Measurements from ENCODE around the gene IFT43.

Gene IFT43

DNA sequence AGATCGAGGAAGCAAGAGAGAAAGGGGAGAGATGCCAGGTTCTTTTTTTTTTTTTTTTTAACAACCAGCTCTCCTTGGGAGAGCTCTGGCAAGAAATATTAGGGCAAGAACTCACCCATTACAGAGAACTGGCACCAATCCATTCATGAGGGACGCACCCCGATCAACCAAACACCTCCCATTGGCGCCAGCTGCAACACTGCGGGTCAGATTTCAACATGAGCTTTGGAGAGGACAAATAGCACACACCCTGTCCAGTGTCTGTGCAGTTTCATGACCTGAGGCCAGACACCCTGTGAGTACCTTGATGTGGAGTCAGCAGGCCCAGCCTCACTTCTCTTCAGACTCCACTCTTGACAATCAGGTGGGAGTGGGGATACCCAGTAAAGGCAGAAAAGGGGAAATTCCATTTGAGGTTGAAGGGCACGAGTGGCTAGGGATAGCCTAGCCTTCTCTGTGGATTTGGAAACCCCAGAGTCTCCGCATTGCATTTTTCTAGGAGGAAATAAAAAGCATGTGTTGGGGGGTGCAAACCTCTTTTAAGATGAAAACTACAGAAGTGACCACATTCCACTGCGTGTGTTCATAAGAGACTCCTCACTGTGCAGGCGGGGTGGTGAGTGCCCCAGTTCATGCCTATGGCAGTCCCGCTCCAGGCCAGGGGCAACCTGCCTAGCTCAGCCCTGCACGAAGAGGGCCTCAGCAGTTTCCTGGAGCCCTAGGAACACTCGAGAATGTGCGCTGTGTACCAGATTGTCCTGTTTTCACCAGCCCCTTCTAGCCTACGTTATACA is 123.7 kb downstream of the IFT43 start:
- no peak for DNase-seq (ENCODE audit: low read depth in 2 of 2)

DNA sequence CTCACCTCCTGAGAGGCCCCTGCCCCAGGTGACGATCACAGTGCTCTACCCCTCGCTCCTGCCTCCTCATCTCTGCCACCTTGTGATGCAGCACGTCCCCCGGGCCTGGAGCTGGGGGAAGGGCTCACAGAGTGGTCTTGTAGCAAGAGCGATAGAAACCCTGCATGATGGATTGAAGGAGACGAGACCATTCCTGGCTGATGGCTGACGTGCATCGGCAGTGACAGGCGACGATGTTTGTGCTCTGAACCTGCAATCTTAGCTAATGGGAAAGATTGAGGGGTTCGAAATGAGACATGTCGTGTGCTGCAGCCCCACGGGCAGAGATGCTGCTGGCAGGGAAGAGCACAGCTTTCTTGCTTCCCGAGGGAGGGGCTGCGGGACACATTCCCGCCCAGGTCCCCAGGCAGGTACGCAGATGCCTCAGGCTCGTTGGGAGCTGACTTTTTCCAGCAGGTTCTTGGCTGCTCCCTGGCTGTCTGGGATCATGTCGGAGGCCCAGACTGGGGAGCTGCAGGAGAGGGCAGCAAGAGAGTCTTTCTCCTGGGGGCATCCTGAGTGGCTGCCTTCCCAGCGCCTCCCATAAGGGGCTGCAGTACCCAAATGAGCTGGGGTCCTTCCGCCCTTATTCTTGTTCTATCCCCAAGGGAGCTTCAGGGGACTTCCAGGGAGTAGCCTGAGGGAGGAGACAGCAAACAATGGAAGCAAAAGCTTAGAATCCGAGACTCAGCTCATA is 127.5 kb downstream of the IFT43 start:
- no peak for DNase-seq (ENCODE audit: low read depth in 2 of 2)

DNA sequence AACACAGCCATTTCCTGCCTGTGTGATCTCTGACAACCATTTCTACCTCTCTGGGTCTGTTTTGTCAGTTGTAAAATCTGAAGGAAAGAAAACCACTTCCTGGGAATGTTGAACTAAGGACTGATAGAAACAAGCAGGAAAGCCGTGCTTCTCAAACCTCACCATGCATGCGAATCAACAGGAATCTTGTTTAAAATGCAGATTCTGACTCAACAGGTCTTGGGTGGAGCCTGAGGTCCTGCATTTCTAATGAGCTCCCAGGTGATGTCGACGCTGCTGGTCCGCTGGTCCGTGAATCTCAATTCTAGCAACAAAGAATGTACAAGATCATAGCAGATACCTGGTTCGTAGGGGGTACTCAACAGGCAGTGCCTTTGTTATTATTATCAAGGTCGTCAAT is 128.1 kb downstream of the IFT43 start:
- no peak for DNase-seq (ENCODE audit: low read depth in 2 of 2)

DNA sequence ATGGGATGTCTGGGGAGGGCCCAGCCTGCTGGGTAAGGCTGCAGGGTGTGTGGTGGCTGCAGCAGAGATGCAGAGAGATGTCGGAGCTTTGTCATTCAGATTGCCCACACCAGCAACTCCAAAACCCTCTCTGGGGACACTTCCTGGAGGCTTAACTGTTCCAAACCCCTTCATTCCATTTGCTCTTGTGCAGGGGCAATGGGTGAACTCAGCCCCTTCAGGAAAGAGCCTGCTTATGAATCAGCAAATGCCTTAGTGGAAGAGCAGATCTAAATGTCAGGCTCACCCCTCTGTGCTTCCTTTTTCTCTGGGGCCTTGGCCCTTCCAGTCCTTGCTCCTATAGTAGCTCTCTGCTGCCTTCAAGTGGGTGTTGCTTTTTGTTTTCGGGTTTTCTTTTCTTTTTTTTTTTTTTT is 129.5 kb downstream of the IFT43 start:
- DNase-seq (ENCODE audit: low read depth in 2 of 2): no peak

DNA sequence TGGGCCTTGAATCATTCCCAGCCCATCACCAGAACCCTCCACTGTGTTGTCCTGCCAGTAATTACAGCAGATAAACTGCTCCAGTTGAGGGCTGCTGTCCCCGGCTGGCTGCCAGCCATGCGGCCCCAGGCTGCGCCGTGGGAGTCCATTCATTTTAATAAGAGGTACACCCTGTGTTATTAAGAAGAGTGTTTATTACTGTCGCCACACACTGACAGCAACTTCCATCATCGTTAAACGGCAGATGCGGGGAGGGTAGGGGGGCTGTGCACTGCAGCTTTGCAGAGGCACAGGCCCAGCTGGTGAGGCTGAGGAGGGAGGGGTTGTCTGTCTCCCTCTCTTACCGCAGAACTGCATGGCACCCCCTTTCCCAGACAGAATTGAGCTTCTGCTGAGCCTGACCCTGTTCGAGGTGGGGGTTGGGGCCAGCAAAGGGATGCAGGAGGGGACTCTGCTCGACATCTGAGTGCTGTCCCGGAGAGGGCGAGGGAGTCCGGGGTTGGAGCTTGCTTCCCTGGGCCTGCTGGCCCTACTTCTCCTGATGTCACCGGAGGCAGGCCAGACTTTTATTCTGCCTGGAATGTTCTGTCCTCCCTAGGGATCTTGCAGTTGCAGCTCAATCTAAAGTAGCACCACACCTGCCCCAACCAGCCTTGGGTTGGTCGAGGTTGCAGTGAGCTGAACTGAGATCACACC is 132.4 kb downstream of the IFT43 start:
- DNase-seq (ENCODE audit: low read depth in 2 of 2): no peak

DNA sequence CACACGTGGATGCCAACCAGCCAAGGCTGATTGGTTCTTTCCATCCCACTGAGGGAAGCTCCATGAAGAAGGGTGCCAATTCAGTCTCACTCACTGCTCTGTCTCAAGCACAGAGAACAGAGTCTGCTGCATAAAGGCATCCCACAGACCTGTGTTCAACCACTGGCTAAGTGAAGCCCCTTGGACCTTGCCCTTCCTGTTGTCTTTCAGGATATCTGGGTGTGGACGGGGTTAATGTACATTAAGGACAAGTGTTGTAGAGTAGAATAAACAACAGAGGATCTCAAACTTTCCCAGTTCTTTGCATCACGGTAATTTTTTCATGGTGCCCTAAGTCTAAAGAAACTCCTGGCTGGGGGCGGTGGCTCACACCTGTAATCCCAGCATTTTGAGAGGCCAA is 133.0 kb downstream of the IFT43 start:
- no peak for DNase-seq (ENCODE audit: low read depth in 2 of 2)

DNA sequence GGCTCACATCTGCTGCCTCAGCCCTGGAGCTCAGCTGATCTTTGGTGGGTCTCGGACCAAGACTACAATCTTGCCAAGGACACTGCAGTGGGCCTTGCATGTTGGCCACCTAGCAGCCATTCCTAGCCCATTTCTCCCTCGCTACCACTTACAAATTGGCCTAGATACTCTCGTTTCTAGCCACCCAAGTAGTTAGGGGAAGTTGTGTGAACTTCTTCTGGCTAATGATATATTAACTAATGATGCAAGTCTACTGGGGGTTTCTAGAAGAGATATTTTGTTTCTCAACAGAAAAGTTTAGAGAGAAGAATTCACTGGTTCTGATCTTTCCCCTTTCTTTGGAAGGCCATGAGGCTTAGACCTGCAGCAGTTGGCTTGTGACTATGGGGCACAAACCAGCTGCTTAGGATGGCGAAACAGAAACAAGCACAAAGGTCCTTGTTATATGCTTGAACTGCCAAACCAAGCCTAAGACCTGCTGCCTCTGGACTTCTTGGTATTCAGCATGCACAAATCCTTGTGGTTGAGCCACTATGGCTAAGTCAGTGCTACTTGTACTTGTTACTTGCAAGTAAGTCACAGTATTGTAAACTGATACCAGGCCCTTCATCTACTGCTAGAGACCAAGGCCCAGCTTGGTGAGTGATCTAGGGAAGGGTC is 135.7 kb downstream of the IFT43 start:
- no peak for DNase-seq (ENCODE audit: low read depth in 2 of 2)

DNA sequence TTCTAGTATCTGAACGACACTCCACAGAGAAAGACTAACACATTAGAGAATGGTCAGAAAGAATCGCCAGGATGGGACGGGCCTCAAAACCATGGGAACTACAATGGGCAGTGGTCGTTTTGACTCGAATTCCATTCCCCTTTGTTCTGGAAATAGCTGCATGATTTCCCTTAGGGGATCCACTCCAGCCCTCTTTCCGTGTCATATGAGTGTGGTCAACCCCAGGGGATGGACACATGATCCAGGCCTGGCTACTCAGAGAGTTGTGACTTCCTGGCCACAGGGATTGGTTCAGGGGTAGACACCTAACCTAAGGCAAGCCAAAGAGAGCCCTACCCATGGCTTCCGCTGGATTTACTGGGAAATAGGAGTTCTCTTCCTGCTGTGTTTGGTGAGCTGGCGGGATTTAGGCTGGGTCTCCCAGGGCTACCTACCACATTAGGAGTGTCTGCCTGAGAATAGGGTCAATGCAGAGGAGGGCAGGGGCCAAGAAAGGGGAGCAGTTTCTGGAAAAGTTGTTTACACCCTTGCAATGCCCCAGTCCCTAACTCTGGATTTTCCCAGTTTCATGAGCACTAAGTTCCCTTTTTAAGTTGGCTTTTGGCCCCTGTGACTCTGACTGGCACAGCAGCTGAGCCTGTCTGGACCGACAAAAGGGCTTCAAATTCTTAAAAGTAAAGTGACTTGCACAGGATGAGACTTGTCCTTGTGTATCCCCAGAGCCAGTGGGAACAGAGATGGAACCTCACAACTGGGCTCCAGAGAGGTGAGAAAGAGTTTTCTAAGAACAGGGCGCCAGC is 138.1 kb downstream of the IFT43 start:
- DNase-seq (ENCODE audit: low read depth in 2 of 2): no peak

DNA sequence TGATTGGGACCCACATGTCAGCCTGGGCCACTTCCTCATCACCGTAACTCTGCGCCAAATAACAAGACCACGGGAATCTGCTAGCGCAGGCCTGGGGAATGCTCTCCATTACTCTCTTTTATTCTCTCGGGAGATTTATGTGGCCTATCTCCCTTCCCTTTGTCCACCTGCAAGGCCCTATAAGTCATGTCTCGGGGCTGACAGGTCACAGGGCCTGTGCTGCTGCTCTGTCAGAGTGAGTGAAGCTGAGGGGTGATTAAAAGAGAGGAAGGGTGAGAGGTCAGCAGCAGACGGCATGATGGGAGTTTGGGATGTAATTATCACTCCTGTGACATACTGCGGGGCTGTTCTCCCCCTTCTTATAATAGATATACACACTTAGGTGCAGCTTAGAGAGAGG is 139.9 kb downstream of the IFT43 start:
- DNase-seq (ENCODE audit: low read depth in 2 of 2): no peak

DNA sequence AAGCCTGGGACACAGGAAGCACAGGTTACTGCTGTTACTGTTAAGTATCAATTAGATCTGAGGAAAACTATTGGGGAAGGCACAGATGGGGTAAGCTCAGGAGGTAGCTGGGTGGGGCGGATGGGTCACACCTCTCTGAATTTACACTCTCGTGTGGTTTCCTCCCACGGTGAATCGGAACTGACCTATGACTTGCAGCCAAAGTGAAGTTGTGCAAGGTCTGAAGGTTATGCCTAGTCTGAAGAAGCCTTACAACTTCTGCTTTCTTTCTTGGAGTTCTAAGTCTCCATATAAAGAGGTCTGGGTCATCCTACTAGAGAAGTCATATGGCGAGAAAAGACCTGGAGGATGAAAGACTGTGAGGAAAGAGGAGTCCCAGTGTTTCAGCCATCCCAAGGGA is 140.5 kb downstream of the IFT43 start:
- DNase-seq (ENCODE audit: low read depth in 2 of 2): no peak

DNA sequence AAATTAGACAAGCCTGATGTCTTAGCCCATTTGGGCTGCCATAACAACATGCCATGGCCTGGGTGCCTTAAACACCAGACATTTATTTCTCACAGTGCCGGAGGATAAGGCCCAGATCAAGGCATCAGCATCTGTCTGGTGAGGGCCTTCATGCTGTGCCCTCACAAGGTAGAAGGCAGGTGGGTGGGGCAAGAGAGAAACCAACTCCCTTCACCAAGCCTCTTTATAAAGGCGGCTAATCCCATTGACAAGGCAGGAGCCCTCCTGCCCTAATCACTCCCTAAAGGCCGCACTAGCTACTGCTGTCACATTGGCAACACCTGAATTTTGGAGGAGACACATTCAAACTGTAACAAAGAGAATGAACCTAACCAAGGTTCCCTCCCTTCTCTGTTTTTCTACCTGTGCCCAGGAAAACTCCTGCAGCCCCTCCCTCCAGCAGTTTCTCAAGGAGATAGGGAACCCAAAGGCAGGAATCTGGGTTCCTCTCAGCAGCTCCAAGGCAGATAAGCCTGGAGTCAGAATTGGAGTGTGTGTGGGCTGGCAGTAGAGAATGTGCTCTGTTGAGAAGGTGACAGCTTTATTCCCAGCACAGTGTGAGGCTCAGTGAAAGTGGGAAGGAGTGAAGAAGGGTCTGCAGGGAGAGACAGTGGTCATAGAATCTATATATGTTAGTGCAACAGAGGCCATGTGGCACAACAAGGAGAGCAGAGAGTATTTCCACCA is 144.5 kb downstream of the IFT43 start:
- no peak for DNase-seq (ENCODE audit: low read depth in 2 of 2)

DNA sequence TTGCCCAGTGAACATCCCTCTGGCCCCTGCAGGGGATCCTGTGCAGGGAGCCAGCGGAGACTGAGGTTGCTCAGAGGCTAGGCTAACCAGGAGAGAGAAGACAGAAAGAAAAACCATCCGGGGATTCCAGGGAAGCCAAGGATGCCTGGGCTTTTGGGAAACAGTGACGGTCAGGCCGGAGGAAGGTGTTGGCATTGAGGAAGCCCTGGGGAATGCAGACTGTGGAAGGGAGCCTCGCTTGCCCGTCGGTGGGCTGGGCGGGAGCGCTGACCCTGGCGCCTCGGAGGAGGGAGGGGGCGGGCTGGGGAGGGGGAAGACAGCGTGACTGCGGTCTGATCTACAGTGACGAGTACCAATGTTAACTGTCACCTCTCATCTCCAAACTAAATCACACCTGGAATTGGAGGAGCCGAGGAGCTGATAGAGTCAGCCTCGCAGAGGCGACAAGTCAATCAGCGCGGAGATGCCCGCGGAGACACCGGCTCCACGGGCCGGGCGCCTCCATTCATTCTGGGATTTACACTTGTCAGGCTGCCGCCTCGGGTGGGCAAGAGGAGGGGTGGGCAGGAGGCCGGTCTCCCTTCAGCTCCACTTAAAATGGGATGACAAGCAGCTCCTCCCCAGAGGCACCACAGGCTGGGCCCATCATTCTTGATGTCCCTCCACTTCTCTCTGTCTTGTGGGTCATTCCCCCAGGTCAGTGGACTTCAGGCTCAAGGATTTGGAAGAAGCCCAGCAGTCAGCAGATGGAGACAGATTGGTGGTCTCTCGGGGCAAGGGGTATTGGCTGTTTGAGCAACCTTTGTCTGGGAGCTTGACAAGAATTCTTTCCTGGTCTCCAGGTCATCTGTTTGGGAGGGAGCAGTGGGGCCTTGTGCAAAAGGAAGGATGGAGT is 145.8 kb downstream of the IFT43 start:
- no peak for DNase-seq (ENCODE audit: low read depth in 2 of 2)

DNA sequence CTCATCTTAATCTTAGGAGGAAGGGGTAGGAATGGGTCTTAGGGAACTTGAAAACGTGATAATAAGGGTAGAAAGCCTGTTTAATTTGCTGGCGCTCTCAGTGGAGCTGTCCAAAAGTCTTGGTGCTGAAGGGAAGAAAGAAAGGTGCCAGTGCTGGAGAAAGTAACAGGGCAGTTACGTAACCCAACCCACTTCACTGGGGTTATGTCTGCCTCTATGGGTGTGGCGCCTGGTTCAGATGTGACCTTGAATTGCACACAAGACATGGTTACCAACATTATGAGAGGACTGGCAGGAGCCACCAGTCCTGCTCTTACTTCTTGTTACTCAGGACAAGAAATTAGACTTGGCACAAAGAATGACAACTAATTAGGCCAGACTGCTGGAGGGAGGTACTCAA is 147.5 kb downstream of the IFT43 start:
- no peak for DNase-seq (ENCODE audit: low read depth in 2 of 2)

All from stimulated activated CD4-positive, alpha-beta T cell treated with anti-CD3 and anti-CD28 coated beads, Interleukin-4, amount 100 ng/mL, for 48 hours (primary cell).